ENCODE data around the gene PDHA1. TPM values are rescaled to one million over a fixed set of nuclear protein-coding genes. Genes with fewer than 3 reads are reported as not detected.
A peak's percentile ranks its signal among the peaks of the same experiment; 100 is the strongest.

Gene PDHA1
- total RNA-seq, 4 donors from 2014 or later: 45.6 to 99.6 (median 72.2) TPM

- no peaks in the 10 kb centered on the region for H3K9me3 ChIP-seq
- no peaks in the 10 kb centered on the region for H3K27me3 ChIP-seq
- DNase-seq (ENCODE audit: low spot score in 2 of 2): no peak
- H3K36me3 ChIP-seq: peaks cover 0 to 6% (median 0%) of the 10 kb centered on the region in 3 donors
- peaks cover 0 to 9% (median 0%) of the 10 kb centered on the region in 4 donors for H3K4me1 ChIP-seq
- 83 to 85% methylated on average over 5 of the region's 5 CpGs for WGBS, 2 donors
- no peak for TF ChIP-seq EP300 (IDR thresholded peaks at IDR 0.05)
- TF ChIP-seq CTCF (IDR thresholded peaks at IDR 0.05): no peak
- no peak for TF ChIP-seq POLR2A (IDR thresholded peaks at IDR 0.05)
- H3K27ac ChIP-seq: no peak overlapping the region
- H3K4me3 ChIP-seq: no peak overlapping the region
Measured at GRCh38 chrX:19370061-19370460, 26.3 kb downstream of the PDHA1 start.

GRCh38 chrX:19372170-19372546 lies 28.4 kb downstream of the PDHA1 start:
- H3K4me1 ChIP-seq: peaks cover 0 to 9% (median 0%) of the 10 kb centered on the region in 4 donors
- 0 to 29% methylated on average over 9 of the region's 9 CpGs for WGBS, 2 donors
- H3K4me3 ChIP-seq: peak overlapping the region; percentile 11 to 48 (median 31)
- H3K9me3 ChIP-seq: no peaks in the 10 kb centered on the region
- H3K27ac ChIP-seq: no peak overlapping the region
- DNase-seq (ENCODE audit: low spot score in 2 of 2): peak; percentile 20 to 60
- H3K36me3 ChIP-seq: no peaks in the 10 kb centered on the region
- no peaks in the 10 kb centered on the region for H3K27me3 ChIP-seq
- no peak for TF ChIP-seq POLR2A (IDR thresholded peaks at IDR 0.05)
- peak; percentile 57 to 68 (median 58) for TF ChIP-seq CTCF (IDR thresholded peaks at IDR 0.05)

- peaks cover 0 to 9% (median 0%) of the 10 kb centered on the region in 4 donors for H3K4me1 ChIP-seq
- peak overlapping the region; percentile 11 to 48 (median 31) for H3K4me3 ChIP-seq
- 3 to 31% methylated on average over 12 to 20 of the region's 20 CpGs for WGBS, 2 donors
- TF ChIP-seq CTCF (IDR thresholded peaks at IDR 0.05): no peak
- TF ChIP-seq EP300 (IDR thresholded peaks at IDR 0.05): no peak
- TF ChIP-seq POLR2A (IDR thresholded peaks at IDR 0.05): no peak
- H3K27ac ChIP-seq: no peak overlapping the region
- H3K27me3 ChIP-seq: no peaks in the 10 kb centered on the region
- H3K9me3 ChIP-seq: no peaks in the 10 kb centered on the region
- H3K36me3 ChIP-seq: no peaks in the 10 kb centered on the region
- peak in 1 of 2 donors; percentile 4 for DNase-seq (ENCODE audit: low spot score in 2 of 2)
Measured at GRCh38 chrX:19372547-19373331, 29.0 kb downstream of the PDHA1 start.

- no peaks in the 10 kb centered on the region for H3K36me3 ChIP-seq
- H3K27me3 ChIP-seq: no peaks in the 10 kb centered on the region
- TF ChIP-seq EP300 (IDR thresholded peaks at IDR 0.05) (no peak), CTCF (IDR thresholded peaks at IDR 0.05) (no peak), POLR2A (IDR thresholded peaks at IDR 0.05) (no peak)
- peaks cover 0 to 9% (median 0%) of the 10 kb centered on the region in 4 donors for H3K4me1 ChIP-seq
- H3K4me3 ChIP-seq: peak overlapping the region in 1 of 4 donors; percentile 48
- H3K27ac ChIP-seq: no peak overlapping the region
- H3K9me3 ChIP-seq: no peaks in the 10 kb centered on the region
- DNase-seq (ENCODE audit: low spot score in 2 of 2): no peak
- 45 to 52% methylated on average over 8 to 23 of the region's 23 CpGs for WGBS, 2 donors
Measured at GRCh38 chrX:19373351-19373891, 29.7 kb downstream of the PDHA1 start.

- Histone ChIP-seq H3K36me3 (no peaks in the 10 kb centered on the region), H3K4me1 (peaks cover 0 to 9% (median 0%) of the 10 kb centered on the region in 4 donors), H3K9me3 (no peaks in the 10 kb centered on the region), H3K4me3 (no peak overlapping the region), H3K27me3 (no peaks in the 10 kb centered on the region), H3K27ac (no peak overlapping the region)
- no peak for DNase-seq (ENCODE audit: low spot score in 2 of 2)
- WGBS, 2 donors: 71 to 82% methylated on average over 3 to 8 of the region's 8 CpGs
- TF ChIP-seq EP300 (IDR thresholded peaks at IDR 0.05) (no peak), CTCF (IDR thresholded peaks at IDR 0.05) (no peak), POLR2A (IDR thresholded peaks at IDR 0.05) (no peak)
Measured at GRCh38 chrX:19375546-19375945, 31.8 kb downstream of the PDHA1 start.
